Measurements from ENCODE around the gene ABCD3.

GRCh38 chr1:94434365-94435045 lies 16.3 kb downstream of the ABCD3 start:
- TF ChIP-seq CTCF (conservative IDR thresholded peaks at IDR 0.05 in 1 of 2, IDR thresholded peaks at IDR 0.05 in 1 of 2; ENCODE audit: low read depth in 1 of 2, low read length in 2 of 2): no peak
- TF ChIP-seq EZH2 (IDR thresholded peaks at IDR 0.05; ENCODE audit: low read length, missing control alignments): no peak

Measured in fibroblast of lung (primary cell).